Stimulated activated effector memory CD8-positive, alpha-beta T cell treated with anti-CD3 and anti-CD28 coated beads, Interleukin-12 subunit alpha, Interleukin-12 subunit beta, amount 100 ng/mL, for 72 hours (primary cell): ENCODE data around the gene ADAM19.

Source experiments
- ATAC-seq: fragments of 150-1000 bp; cut with Tn5 transposase; 2 replicates; pipeline ENCODE4 v1.10.0; 2021
- DNase-seq, 2 donors: peaks; one replicate each; pipeline ENCODE4 v3.0.0; 2021 to 2022; ENCODE audit warnings: low spot score in 2 of 2
- H3K27ac Mint-ChIP-seq: one replicate; pipeline ENCODE4 v1.8.0; 2022; ENCODE audit warnings: mild to moderate bottlenecking, mixed read lengths
- H3K36me3 Mint-ChIP-seq: one replicate; pipeline ENCODE4 v1.8.0; 2022; ENCODE audit warnings: mild to moderate bottlenecking, mixed read lengths
- H3K4me1 Mint-ChIP-seq: one replicate; pipeline ENCODE4 v1.8.0; 2022; ENCODE audit warnings: mixed read lengths
- H3K4me3 Mint-ChIP-seq: one replicate; pipeline ENCODE4 v1.8.0; 2022; ENCODE audit warnings: mild to moderate bottlenecking, mixed read lengths
- H3K9me3 Mint-ChIP-seq: one replicate; pipeline ENCODE4 v1.8.0; 2022; ENCODE audit warnings: mixed read lengths

The ADAM19 gene

GRCh38 chr5:157603333-157604190, 28.0 kb upstream of the ADAM19 start:
- ATAC-seq (peak; percentile 80), DNase-seq (peak; percentile 35 to 86)
- Mint-ChIP-seq H3K4me3 (peak overlapping the region; percentile 40), H3K9me3 (no peaks in the 10 kb centered on the region), H3K36me3 (peaks cover 16% of the 10 kb centered on the region), H3K4me1 (peaks cover 78% of the 10 kb centered on the region), H3K27ac (peak overlapping the region; percentile 85)

GRCh38 chr5:157602505-157602904, 26.9 kb upstream of the ADAM19 start:
- DNase-seq = peak in 1 of 2 donors; percentile 79
- Mint-ChIP-seq H3K4me3 (peak overlapping the region; percentile 40), H3K4me1 (peaks cover 78% of the 10 kb centered on the region), H3K36me3 (peaks cover 9% of the 10 kb centered on the region), H3K27ac (peak overlapping the region; percentile 85), H3K9me3 (no peaks in the 10 kb centered on the region)
- ATAC-seq = peak; percentile 69

GRCh38 chr5:157600252-157600651, 24.7 kb upstream of the ADAM19 start:
- peaks cover 9% of the 10 kb centered on the region for H3K36me3 Mint-ChIP-seq
- H3K4me1 Mint-ChIP-seq = peaks cover 89% of the 10 kb centered on the region
- H3K9me3 Mint-ChIP-seq = no peaks in the 10 kb centered on the region
- DNase-seq (no peak), ATAC-seq (no peak)
- H3K4me3 Mint-ChIP-seq = no peak overlapping the region
- H3K27ac Mint-ChIP-seq = peak overlapping the region; percentile 30

GRCh38 chr5:157599565-157599964, 24.0 kb upstream of the ADAM19 start:
- H3K36me3 Mint-ChIP-seq = peaks cover 9% of the 10 kb centered on the region
- H3K27ac Mint-ChIP-seq = peak overlapping the region; percentile 30
- DNase-seq = no peak
- no peaks in the 10 kb centered on the region for H3K9me3 Mint-ChIP-seq
- no peak for ATAC-seq
- H3K4me3 Mint-ChIP-seq = peak overlapping the region; percentile 41
- peaks cover 94% of the 10 kb centered on the region for H3K4me1 Mint-ChIP-seq

GRCh38 chr5:157598350-157598936, 22.9 kb upstream of the ADAM19 start:
- ATAC-seq (peak; percentile 1), DNase-seq (no peak)
- Mint-ChIP-seq H3K4me1 (peaks cover 93% of the 10 kb centered on the region), H3K9me3 (no peaks in the 10 kb centered on the region), H3K27ac (peak overlapping the region; percentile 30), H3K36me3 (peaks cover 4% of the 10 kb centered on the region), H3K4me3 (peak overlapping the region; percentile 41)

- H3K4me3 Mint-ChIP-seq = peak overlapping the region; percentile 41
- peak; percentile 48 for ATAC-seq
These were observed 21.7 kb upstream of the ADAM19 start for GRCh38 chr5:157597277-157597676.

GRCh38 chr5:157596487-157596886, 20.9 kb upstream of the ADAM19 start:
- Mint-ChIP-seq H3K36me3 (no peaks in the 10 kb centered on the region), H3K9me3 (no peaks in the 10 kb centered on the region), H3K4me3 (peak overlapping the region; percentile 41), H3K4me1 (peaks cover 96% of the 10 kb centered on the region), H3K27ac (peak overlapping the region; percentile 30)
- ATAC-seq = peak; percentile 85
- DNase-seq = peak in 1 of 2 donors; percentile 79

More at GRCh38 chr5:157597277-157597676, 21.7 kb upstream of the ADAM19 start:
- H3K9me3 Mint-ChIP-seq = no peaks in the 10 kb centered on the region
- peaks cover 93% of the 10 kb centered on the region for H3K4me1 Mint-ChIP-seq
- H3K36me3 Mint-ChIP-seq = no peaks in the 10 kb centered on the region
- peak overlapping the region; percentile 30 for H3K27ac Mint-ChIP-seq
- DNase-seq = no peak

- H3K27ac Mint-ChIP-seq = peak overlapping the region; percentile 60
- H3K4me3 Mint-ChIP-seq = peak overlapping the region; percentile 45
These were observed 19.3 kb upstream of the ADAM19 start for GRCh38 chr5:157594675-157595459.

GRCh38 chr5:157594257-157594656, 18.7 kb upstream of the ADAM19 start:
- Mint-ChIP-seq H3K9me3 (no peaks in the 10 kb centered on the region), H3K4me1 (peaks cover 78% of the 10 kb centered on the region), H3K4me3 (peak overlapping the region; percentile 45), H3K36me3 (no peaks in the 10 kb centered on the region), H3K27ac (peak overlapping the region; percentile 60)
- ATAC-seq = peak; percentile 77
- DNase-seq = no peak

More at GRCh38 chr5:157594675-157595459, 19.3 kb upstream of the ADAM19 start:
- Mint-ChIP-seq H3K4me1 (peaks cover 83% of the 10 kb centered on the region), H3K36me3 (no peaks in the 10 kb centered on the region), H3K9me3 (no peaks in the 10 kb centered on the region)
- DNase-seq (no peak), ATAC-seq (no peak)

- ATAC-seq = no peak
- peak overlapping the region; percentile 45 for H3K4me3 Mint-ChIP-seq
- peak overlapping the region; percentile 24 for H3K27ac Mint-ChIP-seq
These were observed 17.6 kb upstream of the ADAM19 start for GRCh38 chr5:157593052-157593757.

GRCh38 chr5:157592594-157592993, 17.0 kb upstream of the ADAM19 start:
- H3K4me3 Mint-ChIP-seq = peak overlapping the region; percentile 45
- ATAC-seq (no peak), DNase-seq (no peak)
- H3K36me3 Mint-ChIP-seq = no peaks in the 10 kb centered on the region
- H3K9me3 Mint-ChIP-seq = no peaks in the 10 kb centered on the region
- peak overlapping the region; percentile 24 for H3K27ac Mint-ChIP-seq
- H3K4me1 Mint-ChIP-seq = peaks cover 62% of the 10 kb centered on the region

More at GRCh38 chr5:157593052-157593757, 17.6 kb upstream of the ADAM19 start:
- H3K9me3 Mint-ChIP-seq = no peaks in the 10 kb centered on the region
- peaks cover 68% of the 10 kb centered on the region for H3K4me1 Mint-ChIP-seq
- DNase-seq = no peak
- H3K36me3 Mint-ChIP-seq = no peaks in the 10 kb centered on the region

- ATAC-seq = no peak
- Mint-ChIP-seq H3K4me1 (peaks cover 41% of the 10 kb centered on the region), H3K27ac (no peak overlapping the region), H3K36me3 (no peaks in the 10 kb centered on the region), H3K4me3 (no peak overlapping the region), H3K9me3 (no peaks in the 10 kb centered on the region)
- DNase-seq = no peak
These were observed 14.9 kb upstream of the ADAM19 start for GRCh38 chr5:157590478-157590877.

GRCh38 chr5:157584628-157585027, 9.1 kb upstream of the ADAM19 start:
- H3K36me3 Mint-ChIP-seq = no peaks in the 10 kb centered on the region
- no peak overlapping the region for H3K4me3 Mint-ChIP-seq
- H3K9me3 Mint-ChIP-seq = no peaks in the 10 kb centered on the region
- no peak overlapping the region for H3K27ac Mint-ChIP-seq
- DNase-seq (no peak), ATAC-seq (no peak)
- H3K4me1 Mint-ChIP-seq = peaks cover 21% of the 10 kb centered on the region

- Mint-ChIP-seq H3K4me3 (no peak overlapping the region), H3K9me3 (no peaks in the 10 kb centered on the region), H3K27ac (no peak overlapping the region), H3K36me3 (no peaks in the 10 kb centered on the region), H3K4me1 (peaks cover 34% of the 10 kb centered on the region)
- DNase-seq (no peak), ATAC-seq (peak; percentile 97)
These were observed 7.4 kb upstream of the ADAM19 start for GRCh38 chr5:157582731-157583620.
